GM23248 (cell line): ENCODE results near the gene P2RX2. TPM values are rescaled to one million over a fixed set of nuclear protein-coding genes. Genes with fewer than 3 reads are reported as not detected.

Experiments used
- DNase-seq: peaks from one replicate; pipeline ENCODE4 v3.0.0-alpha.2; 2015
- H2AFZ ChIP-seq: fragments of 200-600 bp; sonication (generic); 2 replicates; pipeline ENCODE4 v1.6.1; 2016; ENCODE audit warnings: antibody characterized with exemption
- H3F3A ChIP-seq: fragments of 200-600 bp; sonication (generic); 2 replicates; pipeline ENCODE4 v1.6.1; 2016; ENCODE audit warnings: mild to moderate bottlenecking, antibody characterized with exemption, mixed run types; ENCODE audit not compliant: insufficient read depth
- H3K27ac ChIP-seq: fragments of 200-600 bp; sonication (generic); 2 replicates; pipeline ENCODE4 v1.5.1; 2016; ENCODE audit warnings: mild to moderate bottlenecking
- H3K27me3 ChIP-seq: fragments of 200-600 bp; sonication (generic); replicated peaks from 2 replicates; pipeline ENCODE4 v1.6.1; 2016; ENCODE audit warnings: mild to moderate bottlenecking; ENCODE audit not compliant: insufficient read depth
- H3K36me3 ChIP-seq: fragments of 200-600 bp; sonication (generic); 2 replicates; pipeline ENCODE4 v1.6.1; 2016; ENCODE audit warnings: low read depth, mild to moderate bottlenecking
- H3K4me1 ChIP-seq: fragments of 200-600 bp; sonication (generic); 2 replicates; pipeline ENCODE4 v1.6.1; 2016; ENCODE audit warnings: mild to moderate bottlenecking; ENCODE audit not compliant: insufficient read depth
- H3K4me2 ChIP-seq: fragments of 200-600 bp; sonication (generic); one replicate; pipeline ENCODE4 v1.6.1; 2016; ENCODE audit warnings: mild to moderate bottlenecking; ENCODE audit not compliant: unreplicated experiment
- H3K4me3 ChIP-seq: fragments of 200-600 bp; sonication (generic); 2 replicates; pipeline ENCODE4 v1.5.1; 2016; ENCODE audit warnings: mild to moderate bottlenecking
- H3K79me2 ChIP-seq: fragments of 200-600 bp; sonication (generic); 2 replicates; pipeline ENCODE4 v1.6.1; 2016; ENCODE audit warnings: mild to moderate bottlenecking; ENCODE audit not compliant: insufficient read depth
- H3K9ac ChIP-seq: fragments of 200-600 bp; sonication (generic); 2 replicates; pipeline ENCODE4 v1.6.1; 2016; ENCODE audit warnings: mild to moderate bottlenecking
- H3K9me2 ChIP-seq: fragments of 200-600 bp; sonication (generic); 2 replicates; pipeline ENCODE4 v1.6.1; 2016; ENCODE audit warnings: mixed run types, mild to moderate bottlenecking, moderate library complexity; ENCODE audit not compliant: insufficient read depth
- H3K9me3 ChIP-seq: fragments of 200-600 bp; sonication (generic); one replicate; pipeline ENCODE4 v1.6.1; 2017; ENCODE audit warnings: low read depth
- H4K20me1 ChIP-seq: fragments of 200-600 bp; sonication (generic); 2 replicates; pipeline ENCODE4 v1.6.0; 2016; ENCODE audit not compliant: insufficient read depth
- EZH2 ChIP-seq: fragments of 200-600 bp; sonication (generic); IDR thresholded peaks from 2 replicates; pipeline ENCODE4 v1.6.1; 2018; ENCODE audit warnings: antibody characterized with exemption, mild to moderate bottlenecking; ENCODE audit not compliant: insufficient read depth, poor library complexity, severe bottlenecking
- EZH2phosphoT487 ChIP-seq: fragments of 200-600 bp; sonication (generic); IDR thresholded peaks from 2 replicates; pipeline ENCODE4 v1.6.1; 2018; ENCODE audit warnings: antibody characterized with exemption, moderate library complexity, mild to moderate bottlenecking, low read depth; ENCODE audit not compliant: insufficient read depth
- WGBS, 2 experiments: methylation state at CpG; one replicate each; pipeline ENCODE4 v1.1.6; 2015 to 2017; ENCODE audit warnings: low lambda C conversion rate in 2 of 2, low coverage in 1 of 2; ENCODE audit errors: missing lambda C conversion rate in 2 of 2; 5-methylcytosine and 5-hydroxymethylcytosine counted together
- in situ Hi-C: fragments of 300-500 bp; cut with MboI; formaldehyde crosslinking; loops from 2 replicates; pipeline ENCODE4 v1.15.0; 2020
- microRNA-seq: library from miRNA; unstranded; fragments of <30 nt; microRNA quantifications from one replicate; pipeline ENCODE4, GENCODE V29; 2016; ENCODE audit warnings: borderline number of aligned reads
- polyA plus RNA-seq: library from polyadenylated mRNA; unstranded; fragments of >200 nt; fragmentation: Nextera tagmentation; extraction: Ambion mirVana; gene quantifications from 2 replicates; pipeline ENCODE4 v1.2.1, GENCODE V29; 2016
- small RNA-seq: library from RNA; depleted of rRNA; stranded (forward); fragments of <200 nt; gene quantifications from one replicate; pipeline ENCODE3, GENCODE V24; 2014; ENCODE audit warnings: low read depth, low replicate concordance
- total RNA-seq: library from RNA; depleted of rRNA; stranded (reverse); fragments of >200 nt; shearing (Covaris generic); gene quantifications from 2 replicates; pipeline ENCODE4 v1.2.3, GENCODE V29; 2014; rRNA removed

Gene P2RX2
- total and polyA plus RNA-seq, 2 experiments from 2014 or later: not detected

DNA sequence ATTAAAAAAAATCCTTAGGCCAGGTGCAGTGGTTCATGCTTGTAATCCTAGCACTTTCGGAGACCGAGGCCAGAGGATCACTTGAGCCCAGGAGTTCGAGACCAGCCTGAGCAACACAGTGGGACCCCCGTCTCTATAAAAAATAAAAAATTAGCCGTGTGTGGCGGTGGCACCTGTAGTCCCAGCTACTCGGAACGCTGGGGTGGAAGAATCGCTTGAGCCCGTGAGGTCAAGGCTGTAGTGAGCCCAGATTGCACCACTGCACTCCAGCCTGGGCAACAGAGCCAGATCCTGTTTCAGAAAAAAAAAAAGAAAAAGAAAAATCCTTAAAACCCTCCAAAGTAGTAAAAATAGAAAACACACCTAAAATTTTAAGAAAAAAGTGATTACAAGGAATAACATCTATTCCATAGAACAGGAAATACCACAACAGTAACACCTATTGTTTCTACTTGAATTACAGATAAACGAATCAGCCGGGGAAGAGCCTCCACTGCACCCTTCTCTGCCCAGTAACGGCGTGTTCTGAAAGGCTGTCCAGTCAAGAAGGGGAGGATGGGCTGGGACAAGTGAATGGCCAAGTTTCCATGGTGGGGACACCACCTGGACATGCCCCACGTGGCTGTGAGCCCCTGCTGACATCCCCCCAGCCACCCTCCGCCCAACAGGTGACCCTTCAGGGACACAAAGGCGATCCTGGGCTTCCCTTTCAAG, 50.7 kb downstream of the P2RX2 start:
- H3K4me1 ChIP-seq: no peaks in the 10 kb centered on the region

More for the DNA sequence above, 50.7 kb downstream of the P2RX2 start:
- no peaks in the 10 kb centered on the region for H4K20me1 ChIP-seq
- H3K36me3 ChIP-seq: no peaks in the 10 kb centered on the region; the same call in 1 of the 2 replicates
- H3K4me3 ChIP-seq: no peak overlapping the region
- no peaks in the 10 kb centered on the region for H3K9me2 ChIP-seq
- H3K9me3 ChIP-seq: no peaks in the 10 kb centered on the region
- H3F3A ChIP-seq: no peaks in the 10 kb centered on the region
- no peak overlapping the region for H2AFZ ChIP-seq
- WGBS, 2 experiments: 93% methylated on average over 17 of the region's 17 CpGs
- no peaks in the 10 kb centered on the region for H3K79me2 ChIP-seq
- in situ Hi-C loops: no loop called here
- DNase-seq: no peak
- TF ChIP-seq EZH2 (no peak), EZH2phosphoT487 (no peak)
- H3K27ac ChIP-seq: no peak overlapping the region
- no peaks in the 10 kb centered on the region for H3K27me3 ChIP-seq
- H3K4me2 ChIP-seq: no peak overlapping the region
- H3K9ac ChIP-seq: no peak overlapping the region

Small RNAs within 50 kb of the gene (microRNA-seq; reads per million reads assigned to microRNA genes)
- gene MIR6763: not detected

Small RNAs within 50 kb of the gene (small RNA-seq; reads per million reads assigned to genes)
- gene MIR6763: not detected

Other genes with a start within 250 kb of the P2RX2 start
- 3.7 and 4.6 TPM in 2 replicates for gene FBRSL1, start 128.6 kb upstream of the P2RX2 start, total RNA-seq
- 0.63 and 0.86 TPM in 2 replicates for gene FBRSL1, start 128.6 kb upstream of the P2RX2 start, polyA plus RNA-seq
- gene LRCOL1, start 8.2 kb upstream of the P2RX2 start, total RNA-seq: not detected in 2 replicates
- not detected in 2 replicates for gene LRCOL1, start 8.2 kb upstream of the P2RX2 start, polyA plus RNA-seq
- 9.5 and 16.2 TPM in 2 replicates for gene POLE, start 68.6 kb downstream of the P2RX2 start, total RNA-seq
- 5.2 and 6.0 TPM in 2 replicates for gene POLE, start 68.6 kb downstream of the P2RX2 start, polyA plus RNA-seq
- 26.3 and 28.5 TPM in 2 replicates for gene PXMP2, start 68.8 kb downstream of the P2RX2 start, total RNA-seq
- gene PXMP2, start 68.8 kb downstream of the P2RX2 start, polyA plus RNA-seq: 36.5 and 37.2 TPM in 2 replicates
- 26.1 and 28.7 TPM in 2 replicates for gene PGAM5, start 92.1 kb downstream of the P2RX2 start, total RNA-seq
- 10.2 and 12.0 TPM in 2 replicates for gene PGAM5, start 92.1 kb downstream of the P2RX2 start, polyA plus RNA-seq
- 69.6 and 83.3 TPM in 2 replicates for gene ANKLE2, start 143.1 kb downstream of the P2RX2 start, total RNA-seq
- gene ANKLE2, start 143.1 kb downstream of the P2RX2 start, polyA plus RNA-seq: 48.3 and 49.4 TPM in 2 replicates
- 80.3 and 118 TPM in 2 replicates for gene GOLGA3, start 210.1 kb downstream of the P2RX2 start, total RNA-seq
- 37.5 and 38.1 TPM in 2 replicates for gene GOLGA3, start 210.1 kb downstream of the P2RX2 start, polyA plus RNA-seq